HS-5 (cell line): ENCODE data around the gene REM2.
"Not testable (repeated sequence)": the region's sequence is repeated elsewhere in the genome, so short reads cannot be mapped to it uniquely, and the experiment has no call there.

ENCODE experiments used
- DNase-seq: peaks from one replicate; pipeline ENCODE4 v3.0.0-alpha.2; 2012; ENCODE audit warnings: low read depth

REM2 gene

DNA sequence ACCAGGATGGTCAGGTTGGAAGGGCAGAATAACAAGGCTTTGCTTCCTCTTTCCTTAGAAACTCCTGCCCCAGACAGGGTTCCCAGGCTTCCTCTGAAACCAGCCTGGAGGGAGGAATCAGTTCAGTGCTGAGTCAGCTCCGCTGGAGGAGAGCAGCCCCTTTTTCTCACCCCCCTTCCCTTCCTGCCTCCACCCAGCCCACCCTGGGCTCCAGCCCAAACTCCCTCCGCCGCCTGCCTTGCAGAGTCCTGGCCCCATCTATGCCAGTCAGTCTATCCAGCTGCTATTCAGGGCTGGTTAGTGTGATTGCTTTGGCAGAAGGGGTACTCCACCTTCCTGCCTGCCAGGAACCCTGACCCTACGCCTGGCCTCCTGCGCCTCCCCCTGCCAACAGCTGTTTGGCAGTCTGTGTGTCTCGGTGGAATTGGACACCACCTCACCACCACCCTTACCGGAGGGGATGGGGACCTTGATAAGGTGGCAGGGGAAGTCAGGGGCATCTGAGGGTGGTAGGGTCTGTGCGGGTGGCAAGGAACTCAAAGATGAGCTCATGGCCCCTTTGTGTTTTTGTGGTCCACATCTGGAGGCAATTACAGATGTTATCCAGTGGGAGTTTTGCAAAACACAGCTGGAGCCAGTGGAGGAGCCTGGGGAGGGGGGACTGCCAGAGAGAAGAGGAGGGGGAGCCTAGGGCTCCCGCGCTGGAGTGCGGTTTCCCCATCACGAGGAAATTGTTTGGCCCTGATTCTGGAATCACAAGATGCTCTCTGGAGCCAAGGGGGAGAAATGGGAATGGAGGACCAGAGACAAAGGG lies 34.5 kb upstream of the REM2 start:
- DNase-seq: no peak

DNA sequence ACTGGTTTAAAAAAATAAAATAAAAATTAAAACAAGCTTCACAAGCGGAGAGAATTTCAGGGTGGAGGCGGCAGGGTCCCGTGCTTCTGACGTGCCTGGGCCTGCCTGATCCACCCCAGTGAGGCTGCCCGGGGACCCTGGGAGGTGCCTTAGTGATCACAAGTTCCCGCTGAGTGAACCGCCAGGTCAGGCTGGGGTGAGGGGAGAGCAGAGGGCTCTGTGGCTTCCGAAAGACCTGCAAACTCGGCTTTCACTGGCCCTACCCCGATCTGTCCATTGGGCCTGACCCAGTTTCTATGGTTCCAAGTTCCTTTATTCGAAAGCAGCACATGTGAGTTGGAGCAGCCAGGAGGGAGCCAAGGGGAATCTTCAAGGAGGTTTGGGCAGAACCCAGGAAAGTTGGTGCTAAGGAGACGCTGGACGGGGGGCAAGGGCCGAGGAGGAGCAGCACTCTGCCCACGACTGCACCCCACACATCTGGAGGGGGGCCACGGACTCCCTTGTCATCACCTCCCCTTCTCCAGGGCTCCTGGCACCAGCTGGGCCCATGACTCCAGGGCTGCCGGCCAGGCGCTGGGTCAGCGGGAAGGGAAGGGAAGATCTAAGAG lies 33.7 kb upstream of the REM2 start:
- no peak for DNase-seq

GRCh38 chr14:22850944-22851764 lies 31.9 kb upstream of the REM2 start:
- peak; percentile 90 for DNase-seq

DNA sequence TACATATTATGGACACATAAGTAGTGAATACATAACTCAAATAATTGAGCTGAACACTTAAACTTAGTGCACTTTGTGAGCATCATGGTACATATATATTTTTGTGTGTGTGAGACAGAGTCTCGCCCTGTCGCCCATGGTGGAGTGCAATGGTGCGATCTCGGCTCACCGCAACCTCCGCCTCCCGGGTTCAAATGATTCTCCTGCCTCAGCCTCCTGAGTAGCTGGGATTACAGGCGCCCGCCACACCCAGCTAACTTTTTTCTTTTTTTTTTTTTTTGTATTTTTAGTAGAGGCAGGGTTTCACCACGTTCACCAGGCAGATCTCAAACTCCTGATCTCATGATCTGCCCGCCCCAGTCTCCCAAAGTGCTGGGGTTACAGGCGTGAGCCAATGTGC lies 30.8 kb upstream of the REM2 start:
- not testable (repeated sequence) for DNase-seq

DNA sequence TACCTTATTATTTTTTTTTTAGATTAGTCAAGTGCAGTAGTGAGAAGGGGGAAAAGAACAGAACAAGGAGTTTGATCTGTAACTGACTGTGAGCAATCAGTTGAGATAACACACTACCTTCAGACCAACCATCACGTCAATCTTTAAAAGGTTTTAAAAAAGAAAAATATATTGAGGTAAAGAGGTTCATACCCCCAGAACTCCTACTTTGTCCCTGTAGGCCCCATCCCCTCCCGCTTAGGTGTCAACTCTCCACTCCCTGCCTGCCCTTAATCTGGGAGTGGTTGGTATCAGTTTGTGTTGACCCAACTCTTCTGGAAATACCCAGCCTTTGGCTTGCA lies 30.5 kb upstream of the REM2 start:
- no peak for DNase-seq

- no peak for DNase-seq
These were observed 29.9 kb upstream of the REM2 start for GRCh38 chr14:22852940-22853767.

DNA sequence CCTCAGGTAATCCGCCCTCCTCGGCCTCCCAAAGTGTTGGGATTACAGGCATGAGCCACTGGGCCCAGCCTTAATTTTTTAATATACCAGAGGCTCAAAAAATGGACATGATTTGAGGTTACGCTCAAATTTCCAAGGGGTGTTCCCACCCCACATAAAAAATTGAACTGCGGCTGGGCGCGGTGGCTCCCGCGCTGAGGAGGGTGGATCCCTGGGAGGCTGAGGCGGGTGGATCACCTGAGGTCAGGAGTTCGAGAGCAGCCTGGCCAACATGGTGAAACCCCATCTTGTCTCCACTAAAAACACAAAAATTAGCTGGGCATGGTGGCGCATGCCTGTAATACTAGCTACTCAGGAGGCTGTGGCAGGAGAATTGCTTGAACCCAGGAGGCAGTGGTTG lies 28.7 kb upstream of the REM2 start:
- not testable (repeated sequence) for DNase-seq

GRCh38 chr14:22854963-22855724 lies 27.9 kb upstream of the REM2 start:
- DNase-seq: no peak

GRCh38 chr14:22856428-22856827 lies 26.6 kb upstream of the REM2 start:
- no peak for DNase-seq

GRCh38 chr14:22860377-22860776 lies 22.6 kb upstream of the REM2 start:
- DNase-seq: not testable (repeated sequence)

GRCh38 chr14:22861651-22862050 lies 21.4 kb upstream of the REM2 start:
- no peak for DNase-seq

DNA sequence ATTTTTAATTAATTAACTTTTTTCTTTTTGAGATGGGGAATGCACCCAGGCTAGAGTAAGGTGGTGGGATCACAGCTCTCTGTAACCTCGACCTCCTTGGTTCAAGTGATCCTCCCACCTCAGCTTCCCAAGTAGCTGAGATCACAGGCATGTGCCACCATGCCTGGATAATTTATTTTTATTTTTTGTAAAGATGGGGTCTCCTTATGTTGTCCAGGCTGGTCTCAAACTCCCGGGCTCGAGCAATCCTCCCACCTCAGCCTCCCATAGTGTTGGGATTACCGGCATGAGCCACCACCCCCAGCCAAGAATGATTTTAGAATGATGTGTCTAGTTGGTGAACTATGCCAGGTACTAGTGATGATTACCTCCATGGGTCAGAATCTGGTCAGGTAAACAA lies 18.0 kb upstream of the REM2 start:
- no peak for DNase-seq

DNA sequence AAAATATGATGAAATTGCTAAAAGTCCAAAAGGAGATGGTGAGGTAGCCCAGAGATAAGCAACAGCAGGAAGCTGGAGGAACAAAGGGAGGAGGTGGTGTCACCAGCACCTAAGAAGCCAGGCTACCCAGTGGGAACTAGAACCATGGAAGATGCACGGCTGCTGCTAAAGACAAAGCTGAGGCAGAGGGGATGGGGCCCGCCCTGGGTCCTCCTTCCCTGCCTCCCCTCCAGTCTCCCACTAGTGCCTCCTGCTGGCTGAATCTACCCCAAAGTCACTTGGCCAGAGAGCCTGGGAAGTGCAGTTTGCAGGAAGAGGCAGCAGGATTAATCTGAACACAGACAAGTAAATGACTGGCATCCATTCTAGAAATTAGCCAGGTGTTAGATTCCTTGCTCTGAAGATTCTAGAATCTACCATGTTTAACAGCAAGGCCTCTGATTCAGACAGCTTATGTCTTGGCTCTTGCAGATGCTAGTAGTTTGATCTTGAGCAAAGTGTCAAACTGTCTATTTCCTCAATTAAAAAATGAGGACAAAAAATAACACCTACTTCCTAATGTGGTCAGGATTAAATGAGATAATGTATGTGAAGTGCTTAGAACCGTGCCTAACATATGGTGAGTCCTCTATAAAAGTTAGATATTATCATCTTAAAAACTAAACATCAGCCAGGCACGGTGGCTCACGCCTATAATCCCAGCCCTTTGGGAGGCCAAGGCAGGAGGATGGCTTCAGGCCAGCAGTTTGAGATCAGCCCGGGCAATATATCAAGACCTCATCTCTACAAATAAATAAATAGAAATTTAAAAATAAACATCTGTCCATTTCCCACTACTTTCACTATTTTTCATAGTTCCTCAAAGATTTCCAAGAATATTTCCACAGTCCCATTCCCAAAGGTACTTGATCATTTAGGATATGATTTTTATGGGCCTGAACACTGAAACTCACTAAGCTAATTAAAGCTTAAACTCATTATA lies 17.3 kb upstream of the REM2 start:
- no peak for DNase-seq

DNA sequence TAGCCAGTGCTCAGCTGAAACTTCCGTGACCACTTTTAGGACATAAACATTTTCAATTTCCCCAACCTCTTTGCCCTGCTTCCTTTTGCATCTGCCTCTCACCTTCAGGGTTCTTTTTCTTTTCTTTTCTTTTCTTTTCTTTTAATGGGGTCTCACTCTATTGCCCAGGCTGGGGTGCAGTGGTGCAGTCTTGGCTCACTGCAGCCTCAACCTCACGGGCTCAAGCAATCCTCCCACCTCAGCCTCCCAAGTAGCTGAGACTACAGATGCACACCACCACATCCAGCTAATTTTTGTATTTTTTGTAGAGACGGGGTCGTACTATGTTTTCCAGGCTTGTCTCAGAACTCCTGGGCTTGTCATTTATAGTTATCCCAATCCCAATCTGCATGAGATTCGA lies 16.1 kb upstream of the REM2 start:
- DNase-seq: no peak

- no peak for DNase-seq
These were observed 12.2 kb upstream of the REM2 start for GRCh38 chr14:22870811-22871223.

- peak; percentile 64 for DNase-seq
These were observed 11.6 kb upstream of the REM2 start, which contains the start of gene LRP10 for GRCh38 chr14:22871224-22872032. Gene LRP10 (plus strand): TSS chr14:22871740. CDS start chr14:22872304, 564 bp downstream.

GRCh38 chr14:22872033-22872832 lies 10.8 kb upstream of the REM2 start:
- no peak for DNase-seq

DNA sequence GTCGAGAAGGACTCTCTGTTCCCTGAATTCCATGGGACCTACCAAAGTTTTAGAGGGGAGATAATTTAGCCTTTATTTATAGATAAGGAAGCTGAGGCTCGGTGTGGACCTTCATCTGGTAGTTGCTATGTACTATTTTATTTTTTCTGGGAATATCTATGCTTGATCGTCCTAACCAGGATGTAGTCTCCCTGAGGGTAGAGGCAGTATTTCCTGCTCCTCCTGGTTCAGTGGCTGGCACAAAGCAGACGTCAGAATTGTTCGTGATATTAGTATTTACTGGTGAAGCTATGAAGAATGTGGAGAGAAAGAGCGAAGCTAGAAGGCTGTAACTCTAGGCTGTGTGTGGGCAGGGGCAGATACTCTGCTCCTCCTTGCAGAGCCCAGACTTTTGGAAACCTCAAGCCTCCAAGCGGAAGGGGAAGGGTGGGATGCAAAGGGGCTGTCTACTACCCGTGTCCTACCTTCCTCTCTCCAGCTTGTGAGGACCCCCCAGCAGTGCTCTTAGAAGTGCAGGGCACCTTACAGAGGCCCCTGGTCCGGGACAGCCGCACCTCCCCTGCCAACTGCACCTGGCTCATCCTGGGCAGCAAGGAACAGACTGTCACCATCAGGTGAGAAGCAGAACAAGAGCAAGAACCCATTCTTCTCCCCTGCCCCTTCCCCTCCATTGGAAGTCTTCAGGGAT lies 10.0 kb upstream of the REM2 start:
- DNase-seq: no peak
